KBM-7 (cell line): ENCODE results near the gene LRRC38.
"Not testable (repeated sequence)": the region's sequence is repeated elsewhere in the genome, so short reads cannot be mapped to it uniquely, and the experiment has no call there.

ENCODE experiments used
- DNase-seq: peaks from one replicate; pipeline ENCODE4 v3.0.0-alpha.2; 2015
- in situ Hi-C: fragments of 300-500 bp; cut with MboI; formaldehyde crosslinking; loops from 2 replicates; pipeline ENCODE4 v1.14.3; 2020; ENCODE audit warnings: low sequenced_read_pairs, low pct_unique_long_range_greater_than_20kb, mixed read lengths

LRRC38 gene

GRCh38 chr1:13482600-13482999, 31.2 kb downstream of the LRRC38 start:
- no peak for DNase-seq
- in situ Hi-C loops, result no loop called here

GRCh38 chr1:13479171-13479856, 34.5 kb downstream of the LRRC38 start:
- DNase-seq, result no peak
- in situ Hi-C loops, result no loop called here

GRCh38 chr1:13478692-13479091, 35.1 kb downstream of the LRRC38 start:
- in situ Hi-C loops, result no loop called here
- DNase-seq, result no peak

DNA sequence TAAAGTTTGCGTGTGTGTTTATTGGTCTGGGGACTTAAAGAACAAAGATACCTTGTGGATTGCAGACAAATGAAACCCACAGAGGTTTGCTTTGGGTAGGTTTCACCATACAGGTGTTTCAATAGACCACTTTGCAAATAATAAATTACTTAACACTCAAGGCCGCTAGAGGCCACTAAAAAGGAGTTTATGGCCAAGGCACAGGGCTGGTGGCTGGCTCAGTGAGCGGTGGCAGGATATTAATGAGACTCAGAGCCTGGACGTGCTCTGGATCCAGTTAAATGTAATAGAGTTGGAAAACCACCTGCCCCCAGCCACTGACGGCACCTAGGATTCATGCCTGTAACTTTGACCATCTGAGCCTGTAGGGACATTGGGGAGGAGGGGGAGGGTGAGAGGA, 44.5 kb downstream of the LRRC38 start:
- in situ Hi-C loops, result no loop called here
- no peak for DNase-seq

GRCh38 chr1:13465515-13465914, 48.3 kb downstream of the LRRC38 start:
- no peak for DNase-seq

GRCh38 chr1:13462682-13463081, 51.1 kb downstream of the LRRC38 start:
- in situ Hi-C loops, result no loop called here

More at GRCh38 chr1:13465515-13465914, 48.3 kb downstream of the LRRC38 start:
- in situ Hi-C loops, result no loop called here

GRCh38 chr1:13461977-13462376, 51.8 kb downstream of the LRRC38 start:
- in situ Hi-C loops, result no loop called here
- no peak for DNase-seq

More at GRCh38 chr1:13462682-13463081, 51.1 kb downstream of the LRRC38 start:
- no peak for DNase-seq

- in situ Hi-C loops, result no loop called here
- DNase-seq, result no peak
Measured at GRCh38 chr1:13456904-13457532, 56.8 kb downstream of the LRRC38 start.

GRCh38 chr1:13451399-13451965, 62.3 kb downstream of the LRRC38 start:
- DNase-seq, result no peak
- in situ Hi-C loops, result no loop called here

DNA sequence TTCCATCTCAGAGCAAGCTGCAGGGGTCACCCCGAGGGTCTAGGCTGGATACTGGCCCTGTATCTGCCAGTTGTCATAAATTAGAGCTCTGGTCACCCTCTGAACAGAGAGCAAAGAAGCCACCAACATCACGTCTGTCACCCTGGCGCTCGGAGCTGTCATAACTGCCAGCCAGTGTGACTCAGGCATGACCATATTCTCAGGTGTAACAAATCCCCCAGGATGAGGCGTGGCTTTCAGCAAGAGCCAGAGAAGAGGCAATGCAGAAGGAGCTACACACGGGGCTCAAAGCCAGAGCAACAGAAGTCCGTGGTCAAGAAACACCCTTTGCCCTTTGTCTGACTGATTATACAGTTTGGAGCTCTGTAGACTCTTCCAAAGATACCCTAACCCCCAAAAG, 63.6 kb downstream of the LRRC38 start:
- in situ Hi-C loops, result no loop called here
- no peak for DNase-seq

DNA sequence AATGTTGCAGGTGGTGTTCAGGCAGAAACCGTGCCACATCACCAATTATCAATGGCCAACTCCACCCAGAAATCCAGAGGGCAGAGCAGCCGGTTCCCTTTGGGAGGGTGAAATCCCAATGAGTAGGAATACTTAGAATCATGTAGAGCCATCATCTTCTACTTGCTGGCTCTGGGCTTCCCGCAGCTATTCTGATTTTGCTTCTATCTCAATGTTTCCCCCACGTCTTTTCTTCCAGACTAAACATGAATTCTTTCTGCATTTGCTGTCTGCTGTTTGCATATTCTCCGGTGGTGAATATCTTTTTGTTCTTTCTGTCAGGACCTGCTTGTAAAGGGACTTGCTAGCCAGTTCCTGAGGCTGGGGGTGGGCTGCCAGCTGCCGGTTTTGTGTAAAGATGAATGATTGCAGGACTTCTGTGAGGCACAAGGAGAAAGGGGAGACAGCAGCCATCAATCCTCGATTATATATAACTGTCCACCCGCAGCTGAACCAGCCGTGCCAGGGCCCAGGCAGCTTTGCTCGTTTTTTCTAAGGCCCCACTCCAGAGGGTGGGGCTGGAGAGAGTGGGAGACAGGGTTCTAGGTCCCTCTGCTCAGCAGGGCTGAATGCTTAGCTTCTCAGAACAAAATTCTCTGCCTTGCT, 70.3 kb downstream of the LRRC38 start:
- DNase-seq, result no peak
- in situ Hi-C loops, result no loop called here

DNA sequence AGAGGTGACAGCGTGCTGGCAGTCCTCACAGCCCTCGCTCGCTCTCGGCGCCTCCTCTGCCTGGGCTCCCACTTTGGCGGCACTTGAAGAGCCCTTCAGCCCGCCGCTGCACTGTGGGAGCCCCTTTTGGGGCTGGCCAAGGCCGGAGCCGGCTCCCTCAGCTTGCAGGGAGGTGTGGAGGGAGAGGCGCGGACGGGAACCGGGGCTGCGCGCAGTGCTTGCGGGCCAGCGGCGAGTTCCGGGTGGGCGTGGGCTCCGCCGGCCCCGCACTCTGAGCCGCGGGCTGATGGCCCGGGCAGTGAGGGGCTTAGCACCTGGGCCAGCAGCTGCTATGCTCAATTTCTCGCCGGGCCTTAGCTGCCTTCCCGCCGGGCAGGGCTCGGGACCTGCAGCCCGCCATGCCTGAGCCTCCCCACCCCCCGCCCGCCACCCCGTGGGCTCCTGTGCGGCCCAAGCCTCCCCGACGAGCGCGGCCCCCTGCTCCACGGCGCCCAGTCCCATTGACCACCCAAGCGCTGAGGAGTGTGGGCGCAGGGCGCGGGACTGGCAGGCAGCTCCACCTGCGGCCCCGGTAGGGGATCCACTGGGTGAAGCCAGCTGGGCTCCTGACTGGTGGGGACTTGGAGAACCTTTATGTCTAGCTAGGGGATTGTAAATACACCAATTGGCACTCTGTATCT, 74.6 kb downstream of the LRRC38 start:
- DNase-seq, in situ Hi-C loops: not testable (repeated sequence)

DNA sequence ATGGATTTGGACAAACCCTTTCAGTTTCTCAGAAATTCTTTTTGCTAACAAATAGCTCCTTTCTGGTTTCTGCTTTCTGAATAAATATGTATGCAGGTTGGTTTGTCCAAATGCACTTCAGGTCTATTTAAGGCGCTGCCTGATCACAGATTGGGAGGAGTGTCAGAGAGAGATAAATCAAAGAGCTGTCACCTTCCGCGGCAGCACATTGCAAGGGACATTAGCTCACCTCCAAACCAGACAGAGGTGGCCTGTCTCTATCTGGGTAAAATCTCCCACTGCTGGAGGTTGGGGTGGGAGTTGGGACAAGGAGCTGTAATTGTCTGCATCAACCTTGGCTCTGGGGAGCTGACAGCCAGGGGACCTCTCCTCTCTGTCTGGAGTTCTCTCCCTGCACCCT, 78.3 kb downstream of the LRRC38 start:
- in situ Hi-C loops, result no loop called here

DNA sequence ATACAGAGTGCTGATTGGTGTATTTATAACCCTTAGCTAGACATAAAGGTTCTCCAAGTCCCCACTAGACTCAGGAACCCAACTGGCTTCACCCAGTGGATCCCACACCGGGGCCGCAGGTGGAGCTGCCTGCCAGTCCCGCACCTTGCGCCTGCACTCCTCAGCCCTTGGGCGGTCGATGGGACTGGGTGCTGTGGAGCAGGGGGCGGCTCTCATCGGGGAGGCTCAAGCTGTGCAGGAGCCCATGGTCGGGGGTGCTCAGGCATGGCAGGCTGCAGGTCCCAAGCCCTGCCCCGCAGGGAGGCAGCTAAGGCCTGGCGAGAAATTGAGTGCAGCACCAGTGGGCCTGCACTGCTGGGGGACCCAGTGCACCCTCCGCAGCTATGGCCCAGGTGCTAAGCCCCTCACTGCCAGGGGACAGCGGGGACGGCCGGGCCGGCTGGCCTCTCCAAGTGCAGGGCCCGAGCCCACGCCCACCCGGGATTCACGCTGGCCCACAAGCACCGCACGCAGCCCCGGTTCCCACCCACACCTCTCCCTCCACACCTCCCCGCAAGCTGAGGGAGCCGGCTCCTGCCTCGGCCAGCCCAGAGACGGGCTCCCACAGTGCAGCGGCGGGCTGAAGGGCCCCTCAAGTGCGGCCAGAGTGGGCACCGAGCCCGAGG, 80.0 kb downstream of the LRRC38 start:
- DNase-seq, in situ Hi-C loops: not testable (repeated sequence)

More for the DNA sequence above, 78.3 kb downstream of the LRRC38 start:
- DNase-seq, result no peak

- in situ Hi-C loops, result no loop called here
- DNase-seq, result no peak
Measured at GRCh38 chr1:13432251-13432650, 81.6 kb downstream of the LRRC38 start.

DNA sequence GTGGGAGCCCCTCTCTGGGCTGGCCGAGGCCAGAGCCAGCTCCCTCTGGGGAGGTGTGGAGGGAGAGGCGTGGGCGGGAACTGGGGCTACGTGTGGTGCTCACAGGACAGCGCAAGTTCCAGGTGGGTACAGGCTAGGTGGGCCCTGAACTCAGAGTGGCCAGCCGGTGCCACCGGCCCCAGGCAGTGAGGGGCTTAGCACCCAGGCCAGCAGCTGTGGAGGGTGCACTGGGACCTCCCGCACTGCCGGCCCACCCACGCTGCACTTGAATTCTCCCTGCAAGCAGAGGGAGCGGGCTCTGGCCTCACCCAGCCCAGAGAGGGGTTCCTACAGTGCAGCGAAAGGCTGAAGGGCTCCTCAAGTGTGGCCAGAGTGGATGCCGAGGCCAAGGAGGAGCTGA, 83.3 kb downstream of the LRRC38 start:
- in situ Hi-C loops, result no loop called here
- DNase-seq, result no peak
